OCI-LY3 (cell line): Measurements from ENCODE around the gene GRIP2.

Experiments
- H2AFZ ChIP-seq: fragments of 200-600, 300-600 bp; shearing (Covaris generic); 2 replicates; pipeline ENCODE4 v1.6.0; 2014; ENCODE audit warnings: antibody characterized with exemption, low read depth, low read length
- H3K27ac ChIP-seq: fragments of 200-600, 300-600 bp; sonication (generic); 2 replicates; pipeline ENCODE4 v1.5.1; 2014; ENCODE audit warnings: mild to moderate bottlenecking, low read length, moderate library complexity, mixed read lengths
- H3K27me3 ChIP-seq: fragments of 200-600, 300-600 bp; sonication (generic); 2 replicates; pipeline ENCODE4 v1.6.1; 2014; ENCODE audit warnings: low read depth, low read length, mixed read lengths
- H3K36me3 ChIP-seq: fragments of 200-600, 300-600 bp; sonication (generic); replicated peaks from 2 replicates; pipeline ENCODE3; 2014; ENCODE audit warnings: low read depth, low read length, mixed read lengths
- H3K4me1 ChIP-seq: fragments of 300-600, 200-600 bp; sonication (generic); 2 replicates; pipeline ENCODE4 v1.6.1; 2014; ENCODE audit warnings: low read length, mixed read lengths
- H3K4me2 ChIP-seq: fragments of 200-600, 300-600 bp; sonication (generic); 2 replicates; pipeline ENCODE4 v1.6.1; 2014; ENCODE audit warnings: low read length, mixed read lengths
- H3K4me3 ChIP-seq: fragments of 300-600, 200-600 bp; sonication (generic); 2 replicates; pipeline ENCODE4 v1.5.1; 2014; ENCODE audit warnings: antibody characterized with exemption, mild to moderate bottlenecking, low read length, moderate library complexity
- H3K79me2 ChIP-seq: fragments of 300-600, 200-600 bp; shearing (Covaris generic); 2 replicates; pipeline ENCODE4 v1.6.1; 2014; ENCODE audit warnings: mild to moderate bottlenecking, low read length, mixed read lengths
- H3K9ac ChIP-seq: fragments of 300-600, 200-600 bp; shearing (Covaris generic); 2 replicates; pipeline ENCODE4 v1.6.0; 2014; ENCODE audit warnings: mild to moderate bottlenecking, low read length, moderate library complexity
- H3K9me3 ChIP-seq: fragments of 200-600, 300-600 bp; shearing (Covaris generic); 2 replicates; pipeline ENCODE4 v1.6.1; 2014; ENCODE audit warnings: low read length, mixed read lengths; ENCODE audit not compliant: insufficient read depth
- H4K20me1 ChIP-seq: fragments of 200-600, 300-600 bp; sonication (generic); 2 replicates; pipeline ENCODE4 v1.6.1; 2016; ENCODE audit warnings: low read length, mixed read lengths; ENCODE audit not compliant: insufficient read depth
- CTCF ChIP-seq: fragments of 200-600, 300-600 bp; sonication (generic); IDR thresholded peaks from 2 replicates; pipeline ENCODE4 v1.5.1; 2014; ENCODE audit warnings: antibody characterized with exemption, low read length, low read depth
- EZH2phosphoT487 ChIP-seq: fragments of 200-600 bp; shearing (Covaris generic); IDR thresholded peaks from 2 replicates; pipeline ENCODE4 v1.6.1; 2018; ENCODE audit warnings: antibody characterized with exemption, mixed run types, low read depth

GRIP2 gene

DNA sequence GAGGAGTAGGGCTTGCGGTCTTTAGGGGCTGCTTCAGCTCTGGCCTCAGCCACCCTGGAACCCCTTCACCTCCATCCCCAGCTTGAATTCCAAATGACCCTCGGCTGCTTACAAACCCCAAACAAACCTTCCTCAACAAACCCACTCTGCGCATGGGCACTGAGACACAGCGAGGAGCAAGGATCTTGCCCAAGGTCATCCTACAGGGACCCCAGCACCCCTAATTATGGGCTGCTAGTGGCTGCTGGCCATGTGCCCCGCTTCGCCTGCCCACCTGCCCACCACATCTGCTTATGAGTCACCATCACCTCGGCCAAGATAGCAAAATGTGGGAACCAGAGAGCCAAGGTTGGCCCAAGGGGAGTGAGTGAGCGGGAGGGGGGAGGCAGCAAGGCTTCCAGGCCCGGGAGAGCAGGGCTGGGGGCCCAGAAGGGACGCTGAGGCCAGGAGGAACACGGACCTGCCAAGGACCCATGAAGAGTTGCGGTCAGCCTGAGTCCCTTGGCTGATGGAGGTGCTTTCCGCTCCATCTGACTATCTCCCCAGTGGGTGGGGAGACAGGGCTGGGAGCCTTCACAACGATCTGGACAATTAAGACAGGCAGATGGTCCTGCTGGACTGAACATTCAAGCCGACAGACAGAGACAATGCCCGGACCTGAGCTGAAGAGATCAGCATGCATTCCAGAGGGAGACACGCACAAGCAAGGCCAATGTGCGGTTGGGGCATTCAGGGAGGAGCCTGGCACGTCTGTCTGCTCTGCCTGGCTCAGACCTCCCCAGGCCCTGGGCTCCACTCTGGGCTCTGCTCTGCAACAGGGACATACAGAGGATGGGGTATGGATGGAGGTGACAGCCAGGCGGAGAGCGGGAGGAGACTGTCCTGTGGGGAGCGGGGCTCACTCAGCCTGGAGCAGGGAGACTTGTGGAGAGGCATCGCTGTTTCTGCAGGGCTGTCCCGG is 10.8 kb upstream of the GRIP2 start:
- Histone ChIP-seq H3K4me2 (no peak overlapping the region), H3K79me2 (no peaks in the 10 kb centered on the region), H3K27ac (no peak overlapping the region), H2AFZ (no peak overlapping the region), H3K9ac (no peak overlapping the region), H3K36me3 (no peaks in the 10 kb centered on the region), H3K27me3 (peaks cover 50% of the 10 kb centered on the region), H4K20me1 (no peaks in the 10 kb centered on the region), H3K9me3 (no peaks in the 10 kb centered on the region), H3K4me1 (no peaks in the 10 kb centered on the region), H3K4me3 (no peak overlapping the region)
- TF ChIP-seq CTCF: no peak
- no peak for TF ChIP-seq EZH2phosphoT487

DNA sequence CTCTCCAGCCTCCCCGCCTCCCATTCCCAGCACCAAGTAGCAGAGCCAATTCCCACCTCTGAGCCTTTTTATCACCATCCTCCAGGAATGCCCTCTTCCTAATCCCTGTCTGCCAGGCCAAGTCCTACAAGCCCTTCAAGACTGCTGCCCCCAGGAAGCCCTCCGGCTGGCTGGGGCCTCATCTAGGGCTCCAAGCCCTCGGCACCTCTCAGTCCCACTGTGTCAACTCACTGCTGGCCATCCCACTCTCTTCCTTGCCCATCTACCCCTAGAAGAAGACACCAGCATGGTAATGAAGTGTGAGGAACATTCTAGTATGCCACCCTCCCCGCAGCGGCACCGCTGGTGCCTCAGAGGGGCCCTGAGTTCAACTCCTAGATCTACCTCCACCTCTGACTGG is 10.0 kb upstream of the GRIP2 start:
- H3K27me3 ChIP-seq: peaks cover 54% of the 10 kb centered on the region
- TF ChIP-seq EZH2phosphoT487 (no peak), CTCF (no peak)

GRCh38 chr3:14549256-14549919 is 9.2 kb upstream of the GRIP2 start:
- H3K79me2 ChIP-seq: no peaks in the 10 kb centered on the region
- H3K4me2 ChIP-seq: peak overlapping the region; percentile 52
- H3K9me3 ChIP-seq: no peaks in the 10 kb centered on the region
- no peak overlapping the region for H3K9ac ChIP-seq
- peak overlapping the region; percentile 77; the same call in 1 of the 2 replicates for H2AFZ ChIP-seq
- no peaks in the 10 kb centered on the region for H4K20me1 ChIP-seq
- no peak for TF ChIP-seq EZH2phosphoT487
- TF ChIP-seq CTCF: peak; percentile 39
- H3K27ac ChIP-seq: no peak overlapping the region
- H3K4me3 ChIP-seq: peak overlapping the region; percentile 32; the same call in 1 of the 2 replicates
- no peaks in the 10 kb centered on the region for H3K4me1 ChIP-seq
- H3K36me3 ChIP-seq: no peaks in the 10 kb centered on the region
- peaks cover 49% of the 10 kb centered on the region for H3K27me3 ChIP-seq

More for the DNA sequence above, 10.0 kb upstream of the GRIP2 start:
- Histone ChIP-seq H3K4me2 (no peak overlapping the region), H2AFZ (no peak overlapping the region), H3K27ac (no peak overlapping the region), H3K4me3 (no peak overlapping the region), H3K9me3 (no peaks in the 10 kb centered on the region), H3K9ac (no peak overlapping the region), H3K79me2 (no peaks in the 10 kb centered on the region), H3K4me1 (no peaks in the 10 kb centered on the region), H3K36me3 (no peaks in the 10 kb centered on the region), H4K20me1 (no peaks in the 10 kb centered on the region)

DNA sequence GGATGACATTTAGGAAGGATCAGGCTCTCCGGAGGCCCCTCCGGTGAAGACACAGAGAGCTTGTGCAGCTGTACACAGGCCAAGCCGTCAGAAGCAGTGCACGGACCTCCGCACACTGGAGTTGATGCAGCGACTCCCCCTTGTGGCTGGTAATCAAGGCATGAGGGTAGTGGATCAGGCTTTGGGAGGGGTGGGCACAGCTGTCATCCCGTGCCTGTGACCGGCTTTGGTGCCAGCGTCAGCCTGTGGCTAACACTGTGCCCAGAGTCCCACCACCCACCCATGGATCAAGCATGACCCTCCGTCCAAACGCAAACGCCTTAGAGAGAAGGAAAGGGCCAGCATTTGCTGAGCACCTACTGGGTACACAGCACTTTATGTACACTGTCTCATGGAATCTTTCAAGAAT is 8.2 kb upstream of the GRIP2 start:
- H3K36me3 ChIP-seq: no peaks in the 10 kb centered on the region
- no peaks in the 10 kb centered on the region for H3K9me3 ChIP-seq
- no peak overlapping the region for H3K9ac ChIP-seq
- H3K27ac ChIP-seq: no peak overlapping the region
- peaks cover 46% of the 10 kb centered on the region for H3K27me3 ChIP-seq
- no peaks in the 10 kb centered on the region for H3K4me1 ChIP-seq
- H4K20me1 ChIP-seq: no peaks in the 10 kb centered on the region
- no peak overlapping the region for H3K4me2 ChIP-seq
- peak; percentile 85 for TF ChIP-seq CTCF
- no peak for TF ChIP-seq EZH2phosphoT487
- no peak overlapping the region for H3K4me3 ChIP-seq
- H3K79me2 ChIP-seq: no peaks in the 10 kb centered on the region
- H2AFZ ChIP-seq: no peak overlapping the region
